GM12873 (cell line): ENCODE results near the gene RAP2B.

Experiments used
- CTCF ChIP-seq: IDR thresholded peaks from 2 replicates; pipeline ENCODE4 v1.5.1; 2012; ENCODE audit warnings: low read depth, mild to moderate bottlenecking, moderate library complexity, low read length, control low read depth; ENCODE audit not compliant: insufficient read depth; ENCODE audit errors: missing control alignments

Gene RAP2B

GRCh38 chr3:153137626-153138025 lies 24.4 kb upstream of the RAP2B start:
- no peak for TF ChIP-seq CTCF

- TF ChIP-seq CTCF, result no peak
These were observed 23.5 kb upstream of the RAP2B start for GRCh38 chr3:153138276-153139210.

GRCh38 chr3:153142961-153143360 lies 19.1 kb upstream of the RAP2B start:
- TF ChIP-seq CTCF, result no peak

- TF ChIP-seq CTCF, result no peak
These were observed 18.0 kb upstream of the RAP2B start for GRCh38 chr3:153144071-153144470.

GRCh38 chr3:153144779-153145178 lies 17.2 kb upstream of the RAP2B start:
- no peak for TF ChIP-seq CTCF

- no peak for TF ChIP-seq CTCF
These were observed 16.6 kb upstream of the RAP2B start for GRCh38 chr3:153145454-153145853.

GRCh38 chr3:153146191-153147053 lies 15.6 kb upstream of the RAP2B start:
- no peak for TF ChIP-seq CTCF
